G401 (cell line): ENCODE data around the gene MROH8. TPM values are rescaled to one million over a fixed set of nuclear protein-coding genes. Genes with fewer than 3 reads are reported as not detected.
"Not testable (repeated sequence)": the region's sequence is repeated elsewhere in the genome, so short reads cannot be mapped to it uniquely, and the experiment has no call there.

ENCODE experiments used
- DNase-seq: peaks from one replicate; pipeline ENCODE4 v3.0.0-alpha.2; 2015; ENCODE audit warnings: low spot score
- in situ Hi-C: cut with HindIII; loops from 2 replicates; pipeline ENCODE4 v1.10.0; 2016; ENCODE audit warnings: low sequenced_read_pairs, mixed read lengths
- total RNA-seq: library from RNA; depleted of rRNA; stranded (reverse); fragments of >200 nt; shearing (Covaris generic); gene quantifications from 2 replicates; pipeline ENCODE4 v1.2.3, GENCODE V29; 2014

MROH8 gene
- total RNA-seq, 1 experiment from 2014 or later: 0.07 TPM

GRCh38 chr20:37114012-37114411 lies 65.3 kb downstream of the MROH8 start:
- in situ Hi-C loops: no loop called here
- DNase-seq: no peak

GRCh38 chr20:37111926-37112455 lies 67.4 kb downstream of the MROH8 start:
- no peak for DNase-seq
- in situ Hi-C loops: no loop called here

- no peak for DNase-seq
- in situ Hi-C loops: no loop called here
Measured at GRCh38 chr20:37108676-37109075, 70.7 kb downstream of the MROH8 start.

- no peak for DNase-seq
Measured at GRCh38 chr20:37102571-37102970, 76.8 kb downstream of the MROH8 start.

GRCh38 chr20:37096415-37097041 lies 82.8 kb downstream of the MROH8 start:
- in situ Hi-C loops: no loop called here
- no peak for DNase-seq

More at GRCh38 chr20:37102571-37102970, 76.8 kb downstream of the MROH8 start:
- in situ Hi-C loops: no loop called here

GRCh38 chr20:37095599-37096414 lies 83.5 kb downstream of the MROH8 start, which contains the start of gene RBL1:
TSS of gene RBL1 (minus strand) at chr20:37095997. CDS start at chr20:37095928, 69 bp downstream.
- in situ Hi-C loops: no loop called here
- DNase-seq: peak; percentile 84

- in situ Hi-C loops: no loop called here
- peak; percentile 24 for DNase-seq
Measured at GRCh38 chr20:37095108-37095598, 84.2 kb downstream of the MROH8 start.

GRCh38 chr20:37090407-37090806 lies 88.9 kb downstream of the MROH8 start:
- in situ Hi-C loops: no loop called here

GRCh38 chr20:37081717-37082289 lies 97.5 kb downstream of the MROH8 start:
- no peak for DNase-seq

More at GRCh38 chr20:37090407-37090806, 88.9 kb downstream of the MROH8 start:
- no peak for DNase-seq

GRCh38 chr20:37077009-37077408 lies 102.3 kb downstream of the MROH8 start:
- in situ Hi-C loops: no loop called here
- no peak for DNase-seq

More at GRCh38 chr20:37081717-37082289, 97.5 kb downstream of the MROH8 start:
- in situ Hi-C loops: no loop called here

GRCh38 chr20:37075932-37076685 lies 103.2 kb downstream of the MROH8 start:
- in situ Hi-C loops: no loop called here
- DNase-seq: no peak

- in situ Hi-C loops: no loop called here
- DNase-seq: no peak
Measured at GRCh38 chr20:37072293-37073196, 106.8 kb downstream of the MROH8 start.

GRCh38 chr20:37071481-37071911 lies 107.9 kb downstream of the MROH8 start:
- in situ Hi-C loops: no loop called here
- DNase-seq: no peak

GRCh38 chr20:37069563-37069962 lies 109.8 kb downstream of the MROH8 start:
- in situ Hi-C loops: not testable (repeated sequence)

GRCh38 chr20:37066168-37066567 lies 113.2 kb downstream of the MROH8 start:
- in situ Hi-C loops: no loop called here
- no peak for DNase-seq

More at GRCh38 chr20:37069563-37069962, 109.8 kb downstream of the MROH8 start:
- not testable (repeated sequence) for DNase-seq

- in situ Hi-C loops: no loop called here
- DNase-seq: no peak
Measured at GRCh38 chr20:37055276-37055675, 124.1 kb downstream of the MROH8 start.

- in situ Hi-C loops: no loop called here
- DNase-seq: no peak
Measured at GRCh38 chr20:37053230-37053950, 126.0 kb downstream of the MROH8 start.
